Lung (tissue), 16 donors: ENCODE results near the gene PAIP1. TPM values are rescaled to one million over a fixed set of nuclear protein-coding genes. Genes with fewer than 3 reads are reported as not detected.
A peak's percentile ranks its signal among the peaks of the same experiment; 100 is the strongest.

ENCODE experiments used
- ATAC-seq: fragments of 200-7000 bp; cut with Tn5 transposase; one replicate; pipeline ENCODE4 v1.9.1; 2020; ENCODE audit warnings: moderate number of reproducible peaks; ENCODE audit not compliant: insufficient read depth, low FRiP score
- DNase-seq, 3 donors: peaks; one replicate each; pipeline ENCODE4 v3.0.0-alpha.2; 2013 to 2017
- H3K27ac ChIP-seq, 2 donors: one replicate each; pipeline ENCODE4 v1.5.1; 2013; ENCODE audit warnings: mild to moderate bottlenecking in 2 of 2, moderate library complexity in 2 of 2, control low read depth in 1 of 2, inconsistent platforms in 1 of 2, low read depth in 1 of 2, low read length in 1 of 2
- H3K27me3 ChIP-seq, 3 donors: one replicate each; pipeline ENCODE4 v1.5.1; 2013; ENCODE audit warnings: low read length in 2 of 3; ENCODE audit not compliant: control insufficient read depth in 3 of 3, insufficient read depth in 3 of 3
- H3K36me3 ChIP-seq, 4 donors: one replicate each; pipeline ENCODE4 v1.5.1; 2013; ENCODE audit warnings: low read length in 4 of 4, mild to moderate bottlenecking in 1 of 4, moderate library complexity in 1 of 4; ENCODE audit not compliant: control insufficient read depth in 4 of 4, insufficient read depth in 4 of 4
- H3K4me1 ChIP-seq, 5 donors: one replicate each; pipeline ENCODE4 v1.5.1; 2013; ENCODE audit warnings: low read length in 5 of 5, mild to moderate bottlenecking in 2 of 5, moderate library complexity in 1 of 5; ENCODE audit not compliant: control insufficient read depth in 5 of 5, insufficient read depth in 5 of 5
- H3K4me3 ChIP-seq: one replicate; pipeline ENCODE4 v1.5.1; 2013; ENCODE audit warnings: mild to moderate bottlenecking, control low read depth, moderate library complexity
- H3K9ac ChIP-seq, 2 donors: one replicate each; pipeline ENCODE4 v1.5.1; 2013; ENCODE audit warnings: low read length in 2 of 2, control low read depth in 1 of 2; ENCODE audit not compliant: insufficient read depth in 1 of 2
- H3K9me3 ChIP-seq, 4 donors: one replicate each; pipeline ENCODE4 v1.5.1; 2013; ENCODE audit warnings: low read length in 3 of 4, mild to moderate bottlenecking in 1 of 4, moderate library complexity in 1 of 4; ENCODE audit not compliant: control insufficient read depth in 4 of 4, insufficient read depth in 3 of 4
- CTCF ChIP-seq: IDR thresholded peaks from 2 replicates; pipeline ENCODE4 v1.5.1; 2012; ENCODE audit warnings: mild to moderate bottlenecking; ENCODE audit errors: control extremely low read depth, extremely low read depth
- WGBS, 2 donors: extraction: QIAGEN DNeasy Blood & Tissue Kit; methylation state at CpG; one replicate each; pipeline ENCODE4 v1.1.7; 2013; 5-methylcytosine and 5-hydroxymethylcytosine counted together
- long read RNA-seq, 5 donors: transcript quantifications; one replicate each; lab custom pipeline, GENCODE V29; 2026
- polyA plus RNA-seq, 2 donors: library from polyadenylated mRNA; stranded (reverse); fragments of 200-250 nt; gene quantifications; one replicate each; pipeline ENCODE4 v1.2.1, GENCODE V29; 2013
- total RNA-seq, 2 donors: library from RNA; depleted of rRNA in 1 of 2; stranded (reverse); fragments of >200 nt in 1 of 2; gene quantifications; one replicate each; pipeline ENCODE4 v1.2.1, GENCODE V29; 2014 to 2021
- donor health status: control.
- donor health status: control.
- donor health status: Bipolar disorder and iron deficiency.
- donor health status: healthy.
- donor health status: DM: yes; HTN: yes; CAD: no.

PAIP1 gene
- total RNA-seq (10 to 100 TPM; 62.6 to 91.1 TPM), polyA plus RNA-seq (10 to 100 TPM; 46.1 to 47.3 TPM)
- long read RNA-seq, donor 1, transcript PAIP1-203 (11 exons, 1,734 nt): minor isoform, 17 of 49 reads
- long read RNA-seq, donor 1, transcript PAIP1-201 (11 exons, 2,782 nt): major isoform, 32 of 49 reads
- long read RNA-seq, donor 1, partial matches to known transcripts: 0 of 49 reads
- long read RNA-seq, donor 1, other reads (novel, unspliced or antisense): 0 of 49 reads
- long read RNA-seq, donor 2, transcript PAIP1-201 (11 exons, 2,782 nt): major isoform, 7 of 10 reads
- long read RNA-seq, donor 2, partial matches to known transcripts: 0 of 10 reads
- long read RNA-seq, donor 2, other reads (novel, unspliced or antisense): 0 of 10 reads
- long read RNA-seq, donor 3, transcript PAIP1-201 (11 exons, 2,782 nt): major isoform, 12 of 22 reads
- long read RNA-seq, donor 3, transcript PAIP1-203 (11 exons, 1,734 nt): minor isoform, 5 of 22 reads
- long read RNA-seq, donor 3, partial matches to known transcripts: 5 of 22 reads
- long read RNA-seq, donor 3, other reads (novel, unspliced or antisense): 0 of 22 reads
- long read RNA-seq, donor 4, transcript PAIP1-203 (11 exons, 1,734 nt): minor isoform, 6 of 18 reads
- long read RNA-seq, donor 4, transcript PAIP1-201 (11 exons, 2,782 nt): major isoform, 12 of 18 reads
- long read RNA-seq, donor 4, partial matches to known transcripts: 0 of 18 reads
- long read RNA-seq, donor 4, other reads (novel, unspliced or antisense): 0 of 18 reads
- long read RNA-seq, donor 5, transcript PAIP1-203 (11 exons, 1,734 nt): minor isoform, 16 of 80 reads
- long read RNA-seq, donor 5, transcript PAIP1-201 (11 exons, 2,782 nt): major isoform, 37 of 80 reads
- long read RNA-seq, donor 5, partial matches to known transcripts: 25 of 80 reads
- long read RNA-seq, donor 5, other reads (novel, unspliced or antisense): 0 of 80 reads

DNA sequence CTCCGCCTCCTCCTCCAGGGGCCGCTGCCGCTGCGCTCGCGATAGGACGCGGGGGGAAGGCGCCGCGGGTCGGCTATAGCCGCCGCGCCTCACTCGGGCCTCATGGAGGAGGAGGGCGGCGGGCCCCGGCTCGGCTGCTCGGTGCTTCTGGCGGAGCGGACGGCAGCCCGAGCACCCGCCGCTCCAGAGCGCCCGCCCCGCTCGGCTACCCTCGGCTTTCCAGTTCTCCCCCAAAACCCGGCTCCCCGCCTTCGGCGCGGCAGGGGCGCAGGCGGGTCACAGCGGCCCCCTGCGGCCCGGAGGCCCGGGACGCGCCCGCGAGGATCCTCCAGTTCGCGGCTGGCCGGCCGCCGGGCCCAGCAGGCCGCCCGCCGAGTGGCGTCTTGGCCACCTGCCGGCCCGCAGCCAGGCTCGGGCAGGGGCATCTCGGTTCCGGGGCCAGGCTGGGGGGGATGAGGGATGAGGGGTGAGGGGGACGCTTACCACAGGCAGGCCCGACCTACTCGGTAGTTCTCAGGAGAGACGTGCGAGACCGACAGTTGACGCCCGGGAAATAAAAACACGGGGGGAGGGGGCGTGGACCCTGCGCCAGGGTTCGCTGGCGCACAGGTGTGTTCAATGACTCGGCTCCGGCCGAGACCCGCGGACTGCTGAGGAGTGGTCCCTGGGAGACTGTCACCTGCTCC is at the start of gene PAIP1:
PAIP1 (minus strand) TSS at position 221 of the 686 bp plus-strand sequence. CDS start 231 bp downstream, outside the sequence.
- peak within 1 kb of the TSS; percentile 93 to 100 for H3K27ac ChIP-seq
- peaks cover 0 to 33% (median 4%) of the 10 kb centered on the region in 5 donors for H3K4me1 ChIP-seq
- DNase-seq: peak; percentile 89 to 90 (median 89)
- peaks cover 0 to 21% (median 11%) of the 10 kb centered on the region in 4 donors for H3K36me3 ChIP-seq
- H3K9me3 ChIP-seq: no peaks in the 10 kb centered on the region
- peak within 1 kb of the TSS; percentile 95 for H3K4me3 ChIP-seq
- TF ChIP-seq CTCF: no peak
- H3K27me3 ChIP-seq: no peaks in the 10 kb centered on the region
- peak; percentile 94 for ATAC-seq
- WGBS, 2 donors: 1% methylated on average over 48 to 79 of the region's 79 CpGs
- H3K9ac ChIP-seq: peak within 1 kb of the TSS; percentile 86 to 95

- peaks cover 2 to 14% (median 4%) of the 10 kb centered on the region in 5 donors for H3K4me1 ChIP-seq
- no peak for TF ChIP-seq CTCF
- H3K36me3 ChIP-seq: peaks cover 5 to 18% (median 14%) of the 10 kb centered on the region in 4 donors
- H3K9me3 ChIP-seq: no peaks in the 10 kb centered on the region
- H3K9ac ChIP-seq: no peak overlapping the region
- 76 to 92% methylated on average over 3 of the region's 3 CpGs for WGBS, 2 donors
- H3K4me3 ChIP-seq: no peak overlapping the region
- ATAC-seq (no peak), DNase-seq (no peak)
- H3K27me3 ChIP-seq: no peaks in the 10 kb centered on the region
- H3K27ac ChIP-seq: no peak overlapping the region
These were observed 49.5 kb upstream of the PAIP1 start for GRCh38 chr5:43606351-43606750.

DNA sequence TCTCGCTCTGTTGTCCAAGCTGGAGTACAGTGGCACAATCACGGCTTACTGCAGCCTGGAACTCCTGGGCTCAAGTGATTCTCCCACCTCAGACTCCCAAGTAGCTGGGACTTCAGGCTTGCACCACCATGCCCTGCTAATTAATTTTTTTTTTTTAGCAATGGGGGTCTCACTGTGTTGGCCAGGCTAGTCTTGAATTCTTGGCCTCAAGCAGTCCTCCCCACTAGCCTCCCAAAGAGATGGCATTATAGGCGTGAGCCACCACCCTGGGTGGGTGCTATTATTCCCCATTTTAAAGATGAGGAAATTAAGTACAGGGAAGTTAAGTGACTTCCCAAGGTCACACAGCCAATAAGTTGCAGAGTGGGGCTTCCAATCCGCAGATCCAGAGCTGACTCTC is 47.8 kb upstream of the PAIP1 start:
- no peak for TF ChIP-seq CTCF
- H3K9ac ChIP-seq: no peak overlapping the region
- no peak for ATAC-seq
- peaks cover 2 to 16% (median 4%) of the 10 kb centered on the region in 5 donors for H3K4me1 ChIP-seq
- peaks cover 2 to 9% (median 4%) of the 10 kb centered on the region in 4 donors for H3K36me3 ChIP-seq
- no peak for DNase-seq
- H3K4me3 ChIP-seq: no peak overlapping the region
- 90 to 91% methylated on average over 4 of the region's 4 CpGs for WGBS, 2 donors
- peak overlapping the region in 1 of 2 donors; percentile 84 for H3K27ac ChIP-seq
- H3K27me3 ChIP-seq: no peaks in the 10 kb centered on the region
- H3K9me3 ChIP-seq: no peaks in the 10 kb centered on the region
